Measurements from ENCODE around the gene LSAMP.

GRCh38 chr3:115862849-115863248 is 582.4 kb downstream of the LSAMP start:
- TF ChIP-seq, protein P1, sequence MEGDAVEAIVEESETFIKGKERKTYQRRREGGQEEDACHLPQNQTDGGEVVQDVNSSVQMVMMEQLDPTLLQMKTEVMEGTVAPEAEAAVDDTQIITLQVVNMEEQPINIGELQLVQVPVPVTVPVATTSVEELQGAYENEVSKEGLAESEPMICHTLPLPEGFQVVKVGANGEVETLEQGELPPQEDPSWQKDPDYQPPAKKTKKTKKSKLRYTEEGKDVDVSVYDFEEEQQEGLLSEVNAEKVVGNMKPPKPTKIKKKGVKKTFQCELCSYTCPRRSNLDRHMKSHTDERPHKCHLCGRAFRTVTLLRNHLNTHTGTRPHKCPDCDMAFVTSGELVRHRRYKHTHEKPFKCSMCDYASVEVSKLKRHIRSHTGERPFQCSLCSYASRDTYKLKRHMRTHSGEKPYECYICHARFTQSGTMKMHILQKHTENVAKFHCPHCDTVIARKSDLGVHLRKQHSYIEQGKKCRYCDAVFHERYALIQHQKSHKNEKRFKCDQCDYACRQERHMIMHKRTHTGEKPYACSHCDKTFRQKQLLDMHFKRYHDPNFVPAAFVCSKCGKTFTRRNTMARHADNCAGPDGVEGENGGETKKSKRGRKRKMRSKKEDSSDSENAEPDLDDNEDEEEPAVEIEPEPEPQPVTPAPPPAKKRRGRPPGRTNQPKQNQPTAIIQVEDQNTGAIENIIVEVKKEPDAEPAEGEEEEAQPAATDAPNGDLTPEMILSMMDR (IDR thresholded peaks at IDR 0.05) = no peak
- TF ChIP-seq TCF7 (CRISPR knock-in tag; IDR thresholded peaks at IDR 0.05; ENCODE audit: low read depth) (no peak), CREB1 (CRISPR knock-in tag; IDR thresholded peaks at IDR 0.05) (no peak), ZNF317 (CRISPR knock-in tag; IDR thresholded peaks at IDR 0.05; ENCODE audit: borderline replicate concordance, low read depth) (no peak), ZNF416 (CRISPR knock-in tag; IDR thresholded peaks at IDR 0.05) (no peak), NFYB (CRISPR knock-in tag; conservative IDR thresholded peaks at IDR 0.05; ENCODE audit: low read depth) (no peak), HMGXB4 (CRISPR knock-in tag; IDR thresholded peaks at IDR 0.05) (no peak), E2F1 (CRISPR knock-in tag; IDR thresholded peaks at IDR 0.05) (no peak), ZBTB43 (CRISPR knock-in tag; IDR thresholded peaks at IDR 0.05) (no peak), OVOL2 (CRISPR knock-in tag; IDR thresholded peaks at IDR 0.05; ENCODE audit: borderline replicate concordance) (no peak), ZNF138 (CRISPR knock-in tag; conservative IDR thresholded peaks at IDR 0.05) (no peak)
- TF ChIP-seq, protein P2, sequence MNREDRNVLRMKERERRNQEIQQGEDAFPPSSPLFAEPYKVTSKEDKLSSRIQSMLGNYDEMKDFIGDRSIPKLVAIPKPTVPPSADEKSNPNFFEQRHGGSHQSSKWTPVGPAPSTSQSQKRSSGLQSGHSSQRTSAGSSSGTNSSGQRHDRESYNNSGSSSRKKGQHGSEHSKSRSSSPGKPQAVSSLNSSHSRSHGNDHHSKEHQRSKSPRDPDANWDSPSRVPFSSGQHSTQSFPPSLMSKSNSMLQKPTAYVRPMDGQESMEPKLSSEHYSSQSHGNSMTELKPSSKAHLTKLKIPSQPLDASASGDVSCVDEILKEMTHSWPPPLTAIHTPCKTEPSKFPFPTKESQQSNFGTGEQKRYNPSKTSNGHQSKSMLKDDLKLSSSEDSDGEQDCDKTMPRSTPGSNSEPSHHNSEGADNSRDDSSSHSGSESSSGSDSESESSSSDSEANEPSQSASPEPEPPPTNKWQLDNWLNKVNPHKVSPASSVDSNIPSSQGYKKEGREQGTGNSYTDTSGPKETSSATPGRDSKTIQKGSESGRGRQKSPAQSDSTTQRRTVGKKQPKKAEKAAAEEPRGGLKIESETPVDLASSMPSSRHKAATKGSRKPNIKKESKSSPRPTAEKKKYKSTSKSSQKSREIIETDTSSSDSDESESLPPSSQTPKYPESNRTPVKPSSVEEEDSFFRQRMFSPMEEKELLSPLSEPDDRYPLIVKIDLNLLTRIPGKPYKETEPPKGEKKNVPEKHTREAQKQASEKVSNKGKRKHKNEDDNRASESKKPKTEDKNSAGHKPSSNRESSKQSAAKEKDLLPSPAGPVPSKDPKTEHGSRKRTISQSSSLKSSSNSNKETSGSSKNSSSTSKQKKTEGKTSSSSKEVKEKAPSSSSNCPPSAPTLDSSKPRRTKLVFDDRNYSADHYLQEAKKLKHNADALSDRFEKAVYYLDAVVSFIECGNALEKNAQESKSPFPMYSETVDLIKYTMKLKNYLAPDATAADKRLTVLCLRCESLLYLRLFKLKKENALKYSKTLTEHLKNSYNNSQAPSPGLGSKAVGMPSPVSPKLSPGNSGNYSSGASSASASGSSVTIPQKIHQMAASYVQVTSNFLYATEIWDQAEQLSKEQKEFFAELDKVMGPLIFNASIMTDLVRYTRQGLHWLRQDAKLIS (CRISPR knock-in tag; IDR thresholded peaks at IDR 0.05; ENCODE audit: borderline replicate concordance) = no peak
- TF ChIP-seq, protein P3, sequence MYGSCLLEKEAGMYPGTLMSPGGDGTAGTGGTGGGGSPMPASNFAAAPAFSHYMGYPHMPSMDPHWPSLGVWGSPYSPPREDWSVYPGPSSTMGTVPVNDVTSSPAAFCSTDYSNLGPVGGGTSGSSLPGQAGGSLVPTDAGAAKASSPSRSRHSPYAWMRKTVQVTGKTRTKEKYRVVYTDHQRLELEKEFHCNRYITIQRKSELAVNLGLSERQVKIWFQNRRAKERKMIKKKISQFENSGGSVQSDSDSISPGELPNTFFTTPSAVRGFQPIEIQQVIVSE (CRISPR knock-in tag; IDR thresholded peaks at IDR 0.05; ENCODE audit: borderline replicate concordance) = no peak
- TF ChIP-seq, protein P4, sequence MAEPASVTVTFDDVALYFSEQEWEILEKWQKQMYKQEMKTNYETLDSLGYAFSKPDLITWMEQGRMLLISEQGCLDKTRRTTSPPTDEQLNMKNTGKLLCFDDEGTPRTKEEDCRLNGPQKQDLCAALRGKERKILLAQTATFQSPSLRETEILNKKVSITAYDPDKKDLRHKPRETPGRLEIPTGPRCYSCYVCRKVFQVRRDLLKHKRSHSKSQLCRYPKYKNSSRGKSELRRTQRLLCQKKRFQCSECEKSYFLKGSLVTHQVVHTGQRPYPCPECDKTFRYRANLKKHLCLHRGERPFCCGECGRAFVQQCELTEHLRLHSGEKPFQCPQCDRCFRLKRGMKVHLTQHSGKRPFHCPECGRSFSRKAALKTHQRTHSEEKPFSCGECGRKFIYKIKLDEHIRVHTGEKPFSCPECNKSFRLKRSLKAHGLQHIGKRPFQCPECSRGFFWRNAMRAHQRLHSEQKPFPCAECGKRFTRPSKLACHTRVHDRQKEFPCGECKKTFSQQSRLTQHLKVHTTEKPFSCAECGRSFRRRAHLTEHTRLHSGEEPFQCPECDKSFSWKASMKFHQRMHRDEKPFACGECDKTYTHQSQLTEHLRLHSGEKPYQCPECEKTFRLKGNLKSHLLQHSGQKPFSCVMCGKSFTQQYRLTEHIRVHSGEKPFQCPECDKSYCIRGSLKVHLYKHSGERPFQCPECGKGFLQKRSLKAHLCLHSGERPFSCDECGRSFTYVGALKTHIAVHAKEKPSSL (CRISPR knock-in tag; conservative IDR thresholded peaks at IDR 0.05) = no peak
